Measurements from ENCODE around the gene RAD51B.

DNA sequence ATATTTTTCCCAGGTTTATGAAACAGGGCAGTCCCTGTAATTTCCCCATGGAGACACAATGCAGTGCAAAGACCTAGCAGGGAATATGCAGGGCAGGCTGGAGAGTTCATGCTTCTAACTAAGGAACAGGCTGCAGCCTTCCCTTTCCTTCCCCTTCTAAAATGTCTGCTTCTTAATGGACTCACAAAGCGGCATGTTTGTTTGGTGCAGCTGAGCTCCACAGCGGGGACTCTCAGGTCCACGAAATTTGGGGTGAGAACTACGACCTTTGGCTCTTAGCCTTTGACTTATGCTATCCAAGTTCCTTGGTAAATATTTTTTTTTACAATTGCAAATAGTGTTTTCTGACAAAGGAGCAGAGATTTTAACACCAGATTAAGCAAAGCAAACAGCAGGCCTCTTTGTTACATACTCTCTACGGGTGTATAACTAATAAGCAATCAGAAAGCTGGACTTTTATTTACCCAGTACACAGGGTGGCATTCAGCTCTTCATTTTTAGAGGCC, 649.7 kb downstream of the RAD51B start:
- no peak for TF ChIP-seq POLR2A (IDR thresholded peaks at IDR 0.05; ENCODE audit: low read depth, low read length)
- no peak for TF ChIP-seq POLR2AphosphoS5 (IDR thresholded peaks at IDR 0.05; ENCODE audit: low read depth, low read length)
- TF ChIP-seq POU2F2 (IDR thresholded peaks at IDR 0.05; ENCODE audit: low read depth, low read length), result no peak

Data from GM12891 (cell line).